ENCODE results near the gene GTF2F2.

DNA sequence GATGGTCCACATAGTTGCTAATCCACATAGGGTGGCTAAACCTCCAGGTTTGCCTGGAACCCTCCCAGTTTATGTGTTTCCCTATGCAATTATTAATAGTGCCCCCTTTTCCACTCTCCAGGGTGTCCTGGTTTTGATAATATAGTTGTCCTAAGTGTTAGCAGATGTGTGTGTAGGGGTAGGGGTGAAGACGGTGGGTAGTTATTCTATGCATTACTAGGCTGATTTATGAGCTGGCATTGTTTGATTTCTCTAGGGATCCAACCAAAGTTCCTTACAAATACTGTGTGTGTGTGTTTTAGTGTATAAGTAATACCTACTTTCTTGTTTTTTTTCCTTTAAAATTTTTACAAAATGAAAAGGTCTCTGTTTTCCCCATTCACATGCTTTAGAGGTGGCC, 21.1 kb downstream of the GTF2F2 start:
- TF ChIP-seq POLR2AphosphoS2 (conservative IDR thresholded peaks at IDR 0.05; ENCODE audit: low read length), result no peak
- TF ChIP-seq FOSL2 (IDR thresholded peaks at IDR 0.05), result no peak
- no peak for TF ChIP-seq FOSL2 (CRISPR knock-in tag; IDR thresholded peaks at IDR 0.05)
- no peak for TF ChIP-seq CTCF (IDR thresholded peaks at IDR 0.05)
- TF ChIP-seq ATOH8 (CRISPR knock-in tag; IDR thresholded peaks at IDR 0.05; ENCODE audit: low read depth), result no peak
- no peak for TF ChIP-seq EP300 (IDR thresholded peaks at IDR 0.05)
- TF ChIP-seq, protein P1, sequence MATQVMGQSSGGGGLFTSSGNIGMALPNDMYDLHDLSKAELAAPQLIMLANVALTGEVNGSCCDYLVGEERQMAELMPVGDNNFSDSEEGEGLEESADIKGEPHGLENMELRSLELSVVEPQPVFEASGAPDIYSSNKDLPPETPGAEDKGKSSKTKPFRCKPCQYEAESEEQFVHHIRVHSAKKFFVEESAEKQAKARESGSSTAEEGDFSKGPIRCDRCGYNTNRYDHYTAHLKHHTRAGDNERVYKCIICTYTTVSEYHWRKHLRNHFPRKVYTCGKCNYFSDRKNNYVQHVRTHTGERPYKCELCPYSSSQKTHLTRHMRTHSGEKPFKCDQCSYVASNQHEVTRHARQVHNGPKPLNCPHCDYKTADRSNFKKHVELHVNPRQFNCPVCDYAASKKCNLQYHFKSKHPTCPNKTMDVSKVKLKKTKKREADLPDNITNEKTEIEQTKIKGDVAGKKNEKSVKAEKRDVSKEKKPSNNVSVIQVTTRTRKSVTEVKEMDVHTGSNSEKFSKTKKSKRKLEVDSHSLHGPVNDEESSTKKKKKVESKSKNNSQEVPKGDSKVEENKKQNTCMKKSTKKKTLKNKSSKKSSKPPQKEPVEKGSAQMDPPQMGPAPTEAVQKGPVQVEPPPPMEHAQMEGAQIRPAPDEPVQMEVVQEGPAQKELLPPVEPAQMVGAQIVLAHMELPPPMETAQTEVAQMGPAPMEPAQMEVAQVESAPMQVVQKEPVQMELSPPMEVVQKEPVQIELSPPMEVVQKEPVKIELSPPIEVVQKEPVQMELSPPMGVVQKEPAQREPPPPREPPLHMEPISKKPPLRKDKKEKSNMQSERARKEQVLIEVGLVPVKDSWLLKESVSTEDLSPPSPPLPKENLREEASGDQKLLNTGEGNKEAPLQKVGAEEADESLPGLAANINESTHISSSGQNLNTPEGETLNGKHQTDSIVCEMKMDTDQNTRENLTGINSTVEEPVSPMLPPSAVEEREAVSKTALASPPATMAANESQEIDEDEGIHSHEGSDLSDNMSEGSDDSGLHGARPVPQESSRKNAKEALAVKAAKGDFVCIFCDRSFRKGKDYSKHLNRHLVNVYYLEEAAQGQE (IDR thresholded peaks at IDR 0.05), result no peak
- TF ChIP-seq RFX5 (IDR thresholded peaks at IDR 0.05), result no peak
- TF ChIP-seq PHF8 (IDR thresholded peaks at IDR 0.05; ENCODE audit: borderline replicate concordance, low read depth), result no peak
- no peak for TF ChIP-seq MAX (IDR thresholded peaks at IDR 0.05)

Data from A549 (cell line).